Liver (tissue), 9 donors: ENCODE data around the gene IL1RL1. TPM values are rescaled to one million over a fixed set of nuclear protein-coding genes. Genes with fewer than 3 reads are reported as not detected.

Experiments
- DNase-seq: peaks from one replicate; pipeline ENCODE4 v3.0.0-alpha.2; 2017; ENCODE audit warnings: low spot score
- H3K27ac ChIP-seq, 2 donors: one replicate each; pipeline ENCODE4 v1.7.0; 2013; ENCODE audit warnings: inconsistent platforms in 2 of 2, low read length in 2 of 2, control low read depth in 1 of 2, low read depth in 1 of 2, mild to moderate bottlenecking in 1 of 2
- H3K27me3 ChIP-seq, 4 donors: one replicate each; pipeline versions ENCODE4 v1.6.1 to v1.7.0; 2013; ENCODE audit warnings: low read length in 3 of 4, inconsistent platforms in 1 of 4, mild to moderate bottlenecking in 1 of 4, moderate library complexity in 1 of 4; ENCODE audit not compliant: control insufficient read depth in 4 of 4, insufficient read depth in 4 of 4
- H3K36me3 ChIP-seq, 4 donors: one replicate each; pipeline versions ENCODE4 v1.6.1 to v1.7.0; 2013; ENCODE audit warnings: low read length in 3 of 4, mild to moderate bottlenecking in 3 of 4, low read depth in 1 of 4, moderate library complexity in 1 of 4; ENCODE audit not compliant: control insufficient read depth in 4 of 4, insufficient read depth in 3 of 4
- H3K4me1 ChIP-seq, 4 donors: one replicate each; pipeline versions ENCODE4 v1.6.1 to v1.7.0; 2013; ENCODE audit warnings: low read length in 3 of 4, mild to moderate bottlenecking in 3 of 4, moderate library complexity in 1 of 4; ENCODE audit not compliant: control insufficient read depth in 4 of 4, insufficient read depth in 4 of 4
- H3K4me3 ChIP-seq, 3 donors: one replicate each; pipeline versions ENCODE4 v1.6.1 to v1.7.0; 2013; ENCODE audit warnings: low read length in 3 of 3, control low read depth in 1 of 3, low read depth in 1 of 3, mild to moderate bottlenecking in 1 of 3
- H3K9ac ChIP-seq, 2 donors: one replicate each; pipeline ENCODE4 v1.7.0; 2013; ENCODE audit warnings: low read length in 2 of 2, mild to moderate bottlenecking in 2 of 2, moderate library complexity in 2 of 2, control low read depth in 1 of 2, low read depth in 1 of 2
- H3K9me3 ChIP-seq, 4 donors: one replicate each; pipeline versions ENCODE4 v1.6.1 to v1.7.0; 2013; ENCODE audit warnings: low read length in 3 of 4; ENCODE audit not compliant: control insufficient read depth in 4 of 4
- ATF3 ChIP-seq: IDR thresholded peaks from 2 replicates; pipeline ENCODE4 v1.6.1; 2016; ENCODE audit warnings: antibody characterized with exemption
- EGR1 ChIP-seq, 2 donors: IDR thresholded peaks; 2 replicates each; pipeline ENCODE4 v1.6.1; 2016 to 2018; ENCODE audit warnings: antibody characterized with exemption in 2 of 2, low read depth in 2 of 2
- FOXA1 ChIP-seq: IDR thresholded peaks from 2 replicates; pipeline ENCODE4 v1.6.1; 2016; ENCODE audit warnings: antibody characterized with exemption
- FOXA2 ChIP-seq: IDR thresholded peaks from 2 replicates; pipeline ENCODE4 v1.6.1; 2016; ENCODE audit warnings: antibody characterized with exemption
- GABPA ChIP-seq, 2 donors: IDR thresholded peaks in 1 of 2; conservative IDR thresholded peaks in 1 of 2; 2 replicates each; pipeline ENCODE4 v1.6.1; 2016; ENCODE audit warnings: antibody characterized with exemption in 2 of 2, mild to moderate bottlenecking in 1 of 2, moderate library complexity in 1 of 2
- HNF4G ChIP-seq: IDR thresholded peaks from 2 replicates; pipeline ENCODE4 v1.6.1; 2016; ENCODE audit warnings: antibody characterized with exemption
- JUND ChIP-seq, 2 donors: IDR thresholded peaks; 2 replicates each; pipeline ENCODE4 v1.6.1; 2016; ENCODE audit warnings: antibody characterized with exemption in 2 of 2
- NR2F2 ChIP-seq: IDR thresholded peaks from 2 replicates; pipeline ENCODE4 v1.6.1; 2016; ENCODE audit warnings: antibody characterized with exemption
- RAD21 ChIP-seq, 2 donors: IDR thresholded peaks; 2 replicates each; pipeline ENCODE4 v1.6.1; 2016; ENCODE audit warnings: antibody characterized with exemption in 2 of 2, mild to moderate bottlenecking in 2 of 2
- TAF1 ChIP-seq: conservative IDR thresholded peaks from 2 replicates; pipeline ENCODE4 v1.6.1; 2016; ENCODE audit warnings: antibody characterized with exemption, mild to moderate bottlenecking
- YY1 ChIP-seq: IDR thresholded peaks from 2 replicates; pipeline ENCODE4 v1.6.1; 2016; ENCODE audit warnings: antibody characterized with exemption, mild to moderate bottlenecking
- WGBS: extraction: QIAGEN DNeasy Blood & Tissue Kit; methylation state at CpG from one replicate; pipeline ENCODE4 v1.1.7; 2013; 5-methylcytosine and 5-hydroxymethylcytosine counted together
- polyA plus RNA-seq, 2 donors: library from polyadenylated mRNA; stranded (reverse) in 1 of 2; unstranded in 1 of 2; fragments of 200-250 nt in 1 of 2; fragments of >200 nt in 1 of 2; fragmentation: Nextera tagmentation in 1 of 2; extraction: Ambion mirVana in 1 of 2; gene quantifications; one replicate each; pipeline versions ENCODE4 v1.2.1 to v1.2.3, GENCODE V29; 2013 to 2015
- total RNA-seq, 2 donors: library from RNA; depleted of rRNA; stranded (reverse); fragments of >200 nt; gene quantifications; one replicate each; pipeline ENCODE4 v1.2.3, GENCODE V29; 2014
- TF ChIP-seq, protein P1 (sequence below): IDR thresholded peaks from 2 replicates; pipeline ENCODE4 v1.6.1; 2016; ENCODE audit warnings: antibody characterized with exemption
- TF ChIP-seq, protein P2 (sequence below): fragments of 150-350 bp; IDR thresholded peaks from 2 replicates; pipeline ENCODE4 v1.5.1; 2017; ENCODE audit warnings: improper control_type of control experiment, low read depth, low read length; ENCODE audit not compliant: missing input control
- TF ChIP-seq, protein P3 (sequence below): IDR thresholded peaks from 2 replicates; pipeline ENCODE4 v1.6.1; 2016; ENCODE audit warnings: antibody characterized with exemption
- TF ChIP-seq, protein P4 (sequence below): IDR thresholded peaks from 2 replicates; pipeline ENCODE4 v1.6.1; 2016; ENCODE audit warnings: antibody characterized with exemption, mild to moderate bottlenecking
- donor health status: healthy.
- donor health status: healthy.
- donor health status: healthy.
- donor health status: healthy.
- donor health status: healthy.

The IL1RL1 gene
- total and polyA plus RNA-seq, 4 donors, result 0.75 to 6.2 (median 3.2) TPM

DNA sequence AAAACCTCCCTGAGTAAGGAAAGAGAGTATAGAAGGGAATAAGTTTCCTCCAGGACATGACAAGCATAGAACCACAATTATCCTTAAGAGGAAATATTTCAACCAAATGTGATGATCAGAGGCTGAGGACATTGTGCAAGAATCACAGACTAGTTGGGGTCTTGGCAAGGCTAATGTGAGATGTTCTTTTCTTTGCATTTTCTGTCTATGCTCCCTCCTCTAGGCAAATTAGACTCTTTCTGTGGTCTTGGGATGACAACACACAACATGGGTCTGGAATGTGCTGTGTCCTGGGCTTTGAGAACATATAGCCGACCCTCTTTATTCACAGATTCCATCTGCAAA, 32.0 kb upstream of the IL1RL1 start:
- WGBS, result 76% methylated on average over 1 of the region's 1 CpG
- no peak overlapping the region for H3K27ac ChIP-seq

DNA sequence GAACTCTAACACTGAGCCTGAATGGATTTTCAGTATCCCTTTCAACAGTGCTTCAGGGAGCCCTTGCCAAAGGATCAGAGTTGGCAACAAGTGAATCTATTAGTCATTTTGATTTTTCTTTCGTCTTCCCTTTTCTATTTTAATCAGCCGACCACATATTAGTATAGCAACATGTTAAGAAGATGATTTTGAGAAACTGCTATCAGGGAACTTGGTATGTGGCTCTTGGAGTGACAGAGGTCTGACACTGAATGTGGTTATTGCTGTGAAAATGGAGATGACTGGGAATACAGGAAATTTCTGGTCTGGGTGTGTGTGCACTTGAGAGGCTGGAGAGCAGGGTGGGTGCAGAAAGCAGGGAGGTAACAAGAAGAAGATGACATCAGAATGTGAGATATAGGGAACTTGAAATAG, 28.7 kb upstream of the IL1RL1 start:
- DNase-seq, result no peak
- no peak overlapping the region for H3K9ac ChIP-seq
- 68% methylated on average over 2 of the region's 2 CpGs for WGBS
- H3K36me3 ChIP-seq, result no peaks in the 10 kb centered on the region
- H3K27me3 ChIP-seq, result no peaks in the 10 kb centered on the region
- TF ChIP-seq ATF3 (no peak), NR2F2 (no peak), HNF4G (no peak), TAF1 (no peak), FOXA2 (no peak), GABPA (IDR thresholded peaks at IDR 0.05 in 1 of 2, conservative IDR thresholded peaks at IDR 0.05 in 1 of 2) (no peak), RAD21 (IDR thresholded peaks at IDR 0.05) (no peak), YY1 (no peak)
- TF ChIP-seq, protein P1, sequence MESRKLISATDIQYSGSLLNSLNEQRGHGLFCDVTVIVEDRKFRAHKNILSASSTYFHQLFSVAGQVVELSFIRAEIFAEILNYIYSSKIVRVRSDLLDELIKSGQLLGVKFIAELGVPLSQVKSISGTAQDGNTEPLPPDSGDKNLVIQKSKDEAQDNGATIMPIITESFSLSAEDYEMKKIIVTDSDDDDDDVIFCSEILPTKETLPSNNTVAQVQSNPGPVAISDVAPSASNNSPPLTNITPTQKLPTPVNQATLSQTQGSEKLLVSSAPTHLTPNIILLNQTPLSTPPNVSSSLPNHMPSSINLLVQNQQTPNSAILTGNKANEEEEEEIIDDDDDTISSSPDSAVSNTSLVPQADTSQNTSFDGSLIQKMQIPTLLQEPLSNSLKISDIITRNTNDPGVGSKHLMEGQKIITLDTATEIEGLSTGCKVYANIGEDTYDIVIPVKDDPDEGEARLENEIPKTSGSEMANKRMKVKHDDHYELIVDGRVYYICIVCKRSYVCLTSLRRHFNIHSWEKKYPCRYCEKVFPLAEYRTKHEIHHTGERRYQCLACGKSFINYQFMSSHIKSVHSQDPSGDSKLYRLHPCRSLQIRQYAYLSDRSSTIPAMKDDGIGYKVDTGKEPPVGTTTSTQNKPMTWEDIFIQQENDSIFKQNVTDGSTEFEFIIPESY, result no peak
- TF ChIP-seq, protein P2, sequence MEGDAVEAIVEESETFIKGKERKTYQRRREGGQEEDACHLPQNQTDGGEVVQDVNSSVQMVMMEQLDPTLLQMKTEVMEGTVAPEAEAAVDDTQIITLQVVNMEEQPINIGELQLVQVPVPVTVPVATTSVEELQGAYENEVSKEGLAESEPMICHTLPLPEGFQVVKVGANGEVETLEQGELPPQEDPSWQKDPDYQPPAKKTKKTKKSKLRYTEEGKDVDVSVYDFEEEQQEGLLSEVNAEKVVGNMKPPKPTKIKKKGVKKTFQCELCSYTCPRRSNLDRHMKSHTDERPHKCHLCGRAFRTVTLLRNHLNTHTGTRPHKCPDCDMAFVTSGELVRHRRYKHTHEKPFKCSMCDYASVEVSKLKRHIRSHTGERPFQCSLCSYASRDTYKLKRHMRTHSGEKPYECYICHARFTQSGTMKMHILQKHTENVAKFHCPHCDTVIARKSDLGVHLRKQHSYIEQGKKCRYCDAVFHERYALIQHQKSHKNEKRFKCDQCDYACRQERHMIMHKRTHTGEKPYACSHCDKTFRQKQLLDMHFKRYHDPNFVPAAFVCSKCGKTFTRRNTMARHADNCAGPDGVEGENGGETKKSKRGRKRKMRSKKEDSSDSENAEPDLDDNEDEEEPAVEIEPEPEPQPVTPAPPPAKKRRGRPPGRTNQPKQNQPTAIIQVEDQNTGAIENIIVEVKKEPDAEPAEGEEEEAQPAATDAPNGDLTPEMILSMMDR, result no peak
- no peaks in the 10 kb centered on the region for H3K9me3 ChIP-seq
- H3K27ac ChIP-seq, result no peak overlapping the region
- H3K4me1 ChIP-seq, result no peaks in the 10 kb centered on the region
- no peak overlapping the region for H3K4me3 ChIP-seq

More for the DNA sequence above, 32.0 kb upstream of the IL1RL1 start:
- H3K4me1 ChIP-seq, result no peaks in the 10 kb centered on the region
- no peak for TF ChIP-seq FOXA2
- TF ChIP-seq FOXA1, result no peak
- no peak for TF ChIP-seq EGR1 (IDR thresholded peaks at IDR 0.05; ENCODE audit: low read depth in 2 of 2)
- no peak for TF ChIP-seq GABPA (IDR thresholded peaks at IDR 0.05 in 1 of 2, conservative IDR thresholded peaks at IDR 0.05 in 1 of 2)
- TF ChIP-seq, protein P3, sequence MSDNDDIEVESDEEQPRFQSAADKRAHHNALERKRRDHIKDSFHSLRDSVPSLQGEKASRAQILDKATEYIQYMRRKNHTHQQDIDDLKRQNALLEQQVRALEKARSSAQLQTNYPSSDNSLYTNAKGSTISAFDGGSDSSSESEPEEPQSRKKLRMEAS, result no peak
- no peak for TF ChIP-seq JUND (IDR thresholded peaks at IDR 0.05)
- TF ChIP-seq ATF3, result no peak
- TF ChIP-seq, protein P1, result no peak
- TF ChIP-seq, protein P4, sequence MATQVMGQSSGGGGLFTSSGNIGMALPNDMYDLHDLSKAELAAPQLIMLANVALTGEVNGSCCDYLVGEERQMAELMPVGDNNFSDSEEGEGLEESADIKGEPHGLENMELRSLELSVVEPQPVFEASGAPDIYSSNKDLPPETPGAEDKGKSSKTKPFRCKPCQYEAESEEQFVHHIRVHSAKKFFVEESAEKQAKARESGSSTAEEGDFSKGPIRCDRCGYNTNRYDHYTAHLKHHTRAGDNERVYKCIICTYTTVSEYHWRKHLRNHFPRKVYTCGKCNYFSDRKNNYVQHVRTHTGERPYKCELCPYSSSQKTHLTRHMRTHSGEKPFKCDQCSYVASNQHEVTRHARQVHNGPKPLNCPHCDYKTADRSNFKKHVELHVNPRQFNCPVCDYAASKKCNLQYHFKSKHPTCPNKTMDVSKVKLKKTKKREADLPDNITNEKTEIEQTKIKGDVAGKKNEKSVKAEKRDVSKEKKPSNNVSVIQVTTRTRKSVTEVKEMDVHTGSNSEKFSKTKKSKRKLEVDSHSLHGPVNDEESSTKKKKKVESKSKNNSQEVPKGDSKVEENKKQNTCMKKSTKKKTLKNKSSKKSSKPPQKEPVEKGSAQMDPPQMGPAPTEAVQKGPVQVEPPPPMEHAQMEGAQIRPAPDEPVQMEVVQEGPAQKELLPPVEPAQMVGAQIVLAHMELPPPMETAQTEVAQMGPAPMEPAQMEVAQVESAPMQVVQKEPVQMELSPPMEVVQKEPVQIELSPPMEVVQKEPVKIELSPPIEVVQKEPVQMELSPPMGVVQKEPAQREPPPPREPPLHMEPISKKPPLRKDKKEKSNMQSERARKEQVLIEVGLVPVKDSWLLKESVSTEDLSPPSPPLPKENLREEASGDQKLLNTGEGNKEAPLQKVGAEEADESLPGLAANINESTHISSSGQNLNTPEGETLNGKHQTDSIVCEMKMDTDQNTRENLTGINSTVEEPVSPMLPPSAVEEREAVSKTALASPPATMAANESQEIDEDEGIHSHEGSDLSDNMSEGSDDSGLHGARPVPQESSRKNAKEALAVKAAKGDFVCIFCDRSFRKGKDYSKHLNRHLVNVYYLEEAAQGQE, result no peak
- TF ChIP-seq NR2F2, result no peak
- TF ChIP-seq TAF1, result no peak
- no peak for TF ChIP-seq HNF4G
- TF ChIP-seq RAD21 (IDR thresholded peaks at IDR 0.05), result no peak
- H3K4me3 ChIP-seq, result no peak overlapping the region
- H3K27me3 ChIP-seq, result no peaks in the 10 kb centered on the region
- no peak overlapping the region for H3K9ac ChIP-seq
- H3K9me3 ChIP-seq, result peaks cover 1 to 8% (median 4%) of the 10 kb centered on the region in 4 donors
- H3K36me3 ChIP-seq, result no peaks in the 10 kb centered on the region
- no peak for DNase-seq
